Left ventricle myocardium inferior (tissue), 1 donor: ENCODE results near the gene DNAJC24. TPM values are rescaled to one million over a fixed set of nuclear protein-coding genes. Genes with fewer than 3 reads are reported as not detected.

Source experiments
- DNase-seq: peaks from one replicate; pipeline ENCODE4 v3.0.0-alpha.2; 2020
- H3K27ac ChIP-seq: fragments of 200-600 bp; replicated peaks from 2 replicates; pipeline ENCODE4 v1.8.0; 2021
- H3K27me3 ChIP-seq: fragments of 200-600 bp; 2 replicates; pipeline ENCODE4 v1.8.0; 2021; ENCODE audit warnings: low read depth
- H3K36me3 ChIP-seq: fragments of 200-600 bp; 2 replicates; pipeline ENCODE4 v1.8.0; 2021
- H3K4me1 ChIP-seq: fragments of 200-600 bp; 2 replicates; pipeline ENCODE4 v1.8.0; 2021
- H3K4me3 ChIP-seq: fragments of 200-600 bp; 2 replicates; pipeline ENCODE4 v1.8.0; 2021; ENCODE audit warnings: mild to moderate bottlenecking, moderate library complexity
- H3K9me3 ChIP-seq: fragments of 200-600 bp; replicated peaks from 2 replicates; pipeline ENCODE4 v1.8.0; 2021
- CTCF ChIP-seq: fragments of 200-600 bp; IDR thresholded peaks from 2 replicates; pipeline ENCODE4 v1.8.0; 2021; ENCODE audit warnings: antibody characterized with exemption, mild to moderate bottlenecking, borderline replicate concordance
- intact Hi-C: fragments of 100-400 bp; cut with micrococcal nuclease; formaldehyde crosslinking; loops from one replicate; pipeline ENCODE4 v1.11.0; 2022
- total RNA-seq: library from RNA; stranded (reverse); fragmentation: NEBNext Ultra II Directional; extraction: Animal tissue kit (Norgen Biotek cat#: 25700); gene quantifications from one replicate; pipeline ENCODE4 v1.2.1, GENCODE V29; 2021
- donor health status: DM: no; HTN: yes; CAD: no; lungs with severe emphysema.

DNAJC24 gene
- total RNA-seq, 1 donor from 2014 or later: 22.9 TPM

GRCh38 chr11:31355131-31355530 is 14.5 kb upstream of the DNAJC24 start:
- intact Hi-C loops: no loop called here

GRCh38 chr11:31355817-31356216 is 13.8 kb upstream of the DNAJC24 start:
- peaks cover 7% of the 10 kb centered on the region for H3K4me1 ChIP-seq
- H3K9me3 ChIP-seq: peaks cover 5% of the 10 kb centered on the region
- TF ChIP-seq CTCF: no peak
- no peak for DNase-seq
- H3K27me3 ChIP-seq: no peaks in the 10 kb centered on the region
- intact Hi-C loops: no loop called here
- no peak overlapping the region for H3K27ac ChIP-seq
- H3K4me3 ChIP-seq: no peak overlapping the region
- H3K36me3 ChIP-seq: no peaks in the 10 kb centered on the region

More at GRCh38 chr11:31355131-31355530, 14.5 kb upstream of the DNAJC24 start:
- H3K27me3 ChIP-seq: no peaks in the 10 kb centered on the region
- DNase-seq: no peak
- no peak overlapping the region for H3K4me3 ChIP-seq
- H3K27ac ChIP-seq: no peak overlapping the region
- TF ChIP-seq CTCF: no peak
- no peaks in the 10 kb centered on the region for H3K36me3 ChIP-seq
- H3K9me3 ChIP-seq: peaks cover 5% of the 10 kb centered on the region
- peaks cover 3% of the 10 kb centered on the region for H3K4me1 ChIP-seq

- peaks cover 7% of the 10 kb centered on the region for H3K4me1 ChIP-seq
- no peak for DNase-seq
- H3K36me3 ChIP-seq: no peaks in the 10 kb centered on the region
- H3K27ac ChIP-seq: no peak overlapping the region
- intact Hi-C loops: no loop called here
- no peaks in the 10 kb centered on the region for H3K9me3 ChIP-seq
- H3K4me3 ChIP-seq: no peak overlapping the region
- H3K27me3 ChIP-seq: peaks cover 7% of the 10 kb centered on the region
- TF ChIP-seq CTCF: no peak
Observed at GRCh38 chr11:31361743-31362142, 7.9 kb upstream of the DNAJC24 start.

GRCh38 chr11:31366795-31367194 is 2.9 kb upstream of the DNAJC24 start:
- H3K4me3 ChIP-seq: no peak overlapping the region
- no peak for DNase-seq
- intact Hi-C loops: no loop called here
- H3K36me3 ChIP-seq: no peaks in the 10 kb centered on the region
- TF ChIP-seq CTCF: no peak
- no peak overlapping the region for H3K27ac ChIP-seq
- H3K4me1 ChIP-seq: peaks cover 31% of the 10 kb centered on the region
- H3K27me3 ChIP-seq: peaks cover 7% of the 10 kb centered on the region
- H3K9me3 ChIP-seq: no peaks in the 10 kb centered on the region

- no peak overlapping the region for H3K27ac ChIP-seq
- intact Hi-C loops: no loop called here
- H3K36me3 ChIP-seq: no peaks in the 10 kb centered on the region
- H3K4me3 ChIP-seq: no peak overlapping the region
- no peak for TF ChIP-seq CTCF
- DNase-seq: no peak
- H3K4me1 ChIP-seq: peaks cover 11% of the 10 kb centered on the region
- H3K9me3 ChIP-seq: no peaks in the 10 kb centered on the region
- no peaks in the 10 kb centered on the region for H3K27me3 ChIP-seq
Observed at GRCh38 chr11:31375879-31376278, 6.2 kb downstream of the DNAJC24 start.

GRCh38 chr11:31383116-31383515 is 13.5 kb downstream of the DNAJC24 start:
- Histone ChIP-seq H3K27ac (no peak overlapping the region), H3K4me3 (no peak overlapping the region), H3K4me1 (no peaks in the 10 kb centered on the region), H3K9me3 (no peaks in the 10 kb centered on the region), H3K36me3 (no peaks in the 10 kb centered on the region), H3K27me3 (no peaks in the 10 kb centered on the region)
- TF ChIP-seq CTCF: no peak
- intact Hi-C loops: no loop called here
- no peak for DNase-seq
